Neural progenitor cell (in vitro differentiated cells): ENCODE results near the gene CAMK1D. TPM values are rescaled to one million over a fixed set of nuclear protein-coding genes. Genes with fewer than 3 reads are reported as not detected.
A peak's percentile ranks its signal among the peaks of the same experiment; 100 is the strongest.

Source experiments
- DNase-seq: peaks from one replicate; pipeline ENCODE4 v3.0.0-alpha.2; 2016; ENCODE audit warnings: low spot score
- H2AFZ ChIP-seq: fragments of 200-600 bp; sonication (generic); replicated peaks from 2 replicates; pipeline ENCODE4 v1.6.1; 2016; ENCODE audit warnings: antibody characterized with exemption
- H3F3A ChIP-seq: fragments of 200-600 bp; sonication (generic); 2 replicates; pipeline ENCODE4 v1.6.1; 2016; ENCODE audit warnings: antibody characterized with exemption, low read depth
- H3K27ac ChIP-seq: fragments of 200-600 bp; sonication (generic); 2 replicates; pipeline ENCODE4 v1.5.1; 2016; ENCODE audit warnings: mild to moderate bottlenecking
- H3K27me3 ChIP-seq: fragments of 200-600 bp; sonication (generic); 2 replicates; pipeline ENCODE4 v1.6.1; 2016; ENCODE audit warnings: mild to moderate bottlenecking, moderate library complexity
- H3K36me3 ChIP-seq: fragments of 200-600 bp; sonication (generic); 2 replicates; pipeline ENCODE4 v1.5.1; 2016
- H3K4me1 ChIP-seq: fragments of 200-600 bp; sonication (generic); 2 replicates; pipeline ENCODE4 v1.6.1; 2016; ENCODE audit warnings: mixed run types
- H3K4me2 ChIP-seq: fragments of 200-600 bp; sonication (generic); 2 replicates; pipeline ENCODE4 v1.6.1; 2016
- H3K4me3 ChIP-seq: fragments of 200-600 bp; sonication (generic); 2 replicates; pipeline ENCODE4 v1.5.1; 2016
- H3K79me2 ChIP-seq: fragments of 200-600 bp; sonication (generic); 2 replicates; pipeline ENCODE4 v1.6.1; 2016; ENCODE audit warnings: low read depth
- H3K9ac ChIP-seq: fragments of 200-600 bp; sonication (generic); 2 replicates; pipeline ENCODE4 v1.6.1; 2016
- H3K9me3 ChIP-seq: fragments of 200-600 bp; sonication (generic); 2 replicates; pipeline ENCODE4 v1.5.1; 2016; ENCODE audit warnings: low read depth
- H4K20me1 ChIP-seq: fragments of 200-600 bp; sonication (generic); 2 replicates; pipeline ENCODE4 v1.6.1; 2016; ENCODE audit warnings: low read depth
- H3K27ac Mint-ChIP-seq: 3 replicates; pipeline ENCODE4 v1.8.0; 2021; ENCODE audit warnings: mixed read lengths
- H3K27me3 Mint-ChIP-seq: 2 replicates; pipeline ENCODE4 v1.8.0; 2022; ENCODE audit warnings: low read depth, mild to moderate bottlenecking, inconsistent platforms, moderate library complexity, mixed read lengths; ENCODE audit not compliant: insufficient read depth
- H3K36me3 Mint-ChIP-seq: 3 replicates; pipeline ENCODE4 v1.8.0; 2021; ENCODE audit warnings: mixed read lengths
- H3K4me1 Mint-ChIP-seq: 3 replicates; pipeline ENCODE4 v1.8.0; 2021; ENCODE audit warnings: mixed read lengths
- H3K4me3 Mint-ChIP-seq: 3 replicates; pipeline ENCODE4 v1.8.0; 2021; ENCODE audit warnings: mild to moderate bottlenecking, moderate library complexity, mixed read lengths
- H3K9me3 Mint-ChIP-seq: 3 replicates; pipeline ENCODE4 v1.8.0; 2020; ENCODE audit warnings: mixed read lengths
- EZH2 ChIP-seq: fragments of 200-600 bp; sonication (generic); IDR thresholded peaks from 2 replicates; pipeline ENCODE4 v1.6.1; 2017; ENCODE audit warnings: antibody characterized with exemption, mild to moderate bottlenecking, moderate library complexity
- EZH2phosphoT487 ChIP-seq: fragments of 200-600 bp; sonication (generic); IDR thresholded peaks from 2 replicates; pipeline ENCODE4 v1.6.1; 2017; ENCODE audit warnings: antibody characterized with exemption
- total RNA-seq: library from RNA; depleted of rRNA; stranded (reverse); fragments of >200 nt; gene quantifications from 2 replicates; pipeline ENCODE4 v1.2.3, GENCODE V29; 2015; ENCODE audit warnings: low replicate concordance
- TF ChIP-seq, protein P1 (sequence below): fragments of 200-600 bp; sonication (generic); IDR thresholded peaks from 2 replicates; pipeline ENCODE4 v1.5.1; 2017; ENCODE audit warnings: antibody characterized with exemption, mild to moderate bottlenecking

Gene CAMK1D
- total RNA-seq, 1 donor from 2014 or later = 7.6 TPM

DNA sequence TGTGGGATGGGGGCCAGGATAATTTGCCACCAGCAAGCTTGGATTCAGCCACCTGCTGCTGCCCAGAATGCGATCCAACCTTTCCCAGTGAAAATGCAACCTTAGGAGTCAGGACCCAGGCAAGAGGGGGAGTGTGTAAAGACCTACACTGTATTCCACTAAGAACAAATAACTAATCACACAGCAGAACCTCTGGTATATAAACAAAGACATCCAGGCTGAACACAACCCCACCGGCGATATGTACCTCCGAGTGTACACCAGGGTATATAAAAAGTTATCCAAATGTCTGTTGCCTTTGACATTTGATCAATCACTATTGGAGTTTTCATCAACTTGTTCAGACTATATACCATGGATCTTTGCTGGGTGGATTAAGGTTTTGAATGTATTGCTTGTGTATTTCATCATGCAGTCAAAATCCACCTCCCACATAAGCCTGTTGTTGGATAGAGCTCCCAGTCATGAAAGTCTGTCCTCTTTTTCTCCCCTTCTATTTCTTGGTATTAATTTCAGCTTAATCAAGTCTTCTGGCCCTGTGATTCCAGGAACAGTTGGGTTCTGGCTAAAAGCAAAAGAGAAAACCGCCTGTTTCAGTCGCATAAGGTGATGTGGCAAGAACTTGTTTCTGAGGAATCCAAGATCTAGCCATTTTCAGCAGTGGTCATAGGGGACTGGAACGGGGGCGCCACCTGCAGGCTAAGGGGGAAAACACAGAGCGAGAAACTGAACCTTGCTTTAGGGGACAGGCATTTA is 361.4 kb downstream of the CAMK1D start:
- no peak overlapping the region for H3K4me3 Mint-ChIP-seq
- Histone ChIP-seq H3K4me3 (no peak overlapping the region), H2AFZ (no peak overlapping the region), H3K79me2 (no peaks in the 10 kb centered on the region), H3K27ac (no peak overlapping the region), H3F3A (no peaks in the 10 kb centered on the region), H3K9ac (no peak overlapping the region), H3K36me3 (no peaks in the 10 kb centered on the region), H4K20me1 (no peaks in the 10 kb centered on the region), H3K9me3 (no peaks in the 10 kb centered on the region), H3K4me2 (no peak overlapping the region), H3K4me1 (no peaks in the 10 kb centered on the region), H3K27me3 (no peaks in the 10 kb centered on the region)
- TF ChIP-seq, protein P1, sequence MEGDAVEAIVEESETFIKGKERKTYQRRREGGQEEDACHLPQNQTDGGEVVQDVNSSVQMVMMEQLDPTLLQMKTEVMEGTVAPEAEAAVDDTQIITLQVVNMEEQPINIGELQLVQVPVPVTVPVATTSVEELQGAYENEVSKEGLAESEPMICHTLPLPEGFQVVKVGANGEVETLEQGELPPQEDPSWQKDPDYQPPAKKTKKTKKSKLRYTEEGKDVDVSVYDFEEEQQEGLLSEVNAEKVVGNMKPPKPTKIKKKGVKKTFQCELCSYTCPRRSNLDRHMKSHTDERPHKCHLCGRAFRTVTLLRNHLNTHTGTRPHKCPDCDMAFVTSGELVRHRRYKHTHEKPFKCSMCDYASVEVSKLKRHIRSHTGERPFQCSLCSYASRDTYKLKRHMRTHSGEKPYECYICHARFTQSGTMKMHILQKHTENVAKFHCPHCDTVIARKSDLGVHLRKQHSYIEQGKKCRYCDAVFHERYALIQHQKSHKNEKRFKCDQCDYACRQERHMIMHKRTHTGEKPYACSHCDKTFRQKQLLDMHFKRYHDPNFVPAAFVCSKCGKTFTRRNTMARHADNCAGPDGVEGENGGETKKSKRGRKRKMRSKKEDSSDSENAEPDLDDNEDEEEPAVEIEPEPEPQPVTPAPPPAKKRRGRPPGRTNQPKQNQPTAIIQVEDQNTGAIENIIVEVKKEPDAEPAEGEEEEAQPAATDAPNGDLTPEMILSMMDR = peak; percentile 96
- TF ChIP-seq EZH2phosphoT487 = no peak
- peak; percentile 78 for DNase-seq
- no peak overlapping the region for H3K27ac Mint-ChIP-seq
- H3K27me3 Mint-ChIP-seq = no peaks in the 10 kb centered on the region
- H3K4me1 Mint-ChIP-seq = peaks cover 41% of the 10 kb centered on the region
- H3K9me3 Mint-ChIP-seq = no peaks in the 10 kb centered on the region
- no peaks in the 10 kb centered on the region for H3K36me3 Mint-ChIP-seq

DNA sequence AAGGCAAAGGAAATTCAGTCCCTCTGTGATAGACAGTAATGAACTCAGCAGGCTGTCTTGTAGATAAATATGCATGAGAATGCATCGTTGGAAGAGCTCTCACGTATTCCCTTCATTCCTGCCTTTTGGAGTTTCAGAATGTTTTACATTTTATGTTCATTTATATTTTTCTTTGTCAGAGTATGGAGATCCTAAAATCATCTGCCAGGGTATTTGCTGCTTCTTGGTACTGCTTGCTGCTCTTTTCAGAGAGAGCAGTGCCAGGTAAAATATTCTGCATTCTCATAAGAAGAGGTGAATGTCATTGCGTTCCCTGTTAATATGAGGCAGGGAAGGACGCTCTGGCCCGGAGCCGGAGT is 362.0 kb downstream of the CAMK1D start:
- Histone ChIP-seq H3K79me2 (no peaks in the 10 kb centered on the region), H3K4me2 (no peak overlapping the region), H3K27me3 (no peaks in the 10 kb centered on the region), H3K27ac (no peak overlapping the region), H3K4me3 (no peak overlapping the region), H3F3A (no peaks in the 10 kb centered on the region), H4K20me1 (no peaks in the 10 kb centered on the region), H2AFZ (no peak overlapping the region), H3K36me3 (no peaks in the 10 kb centered on the region), H3K9ac (no peak overlapping the region), H3K9me3 (no peaks in the 10 kb centered on the region), H3K4me1 (no peaks in the 10 kb centered on the region)
- Mint-ChIP-seq H3K4me3 (no peak overlapping the region), H3K36me3 (no peaks in the 10 kb centered on the region), H3K27ac (no peak overlapping the region), H3K9me3 (no peaks in the 10 kb centered on the region), H3K27me3 (no peaks in the 10 kb centered on the region), H3K4me1 (peaks cover 39% of the 10 kb centered on the region)
- no peak for TF ChIP-seq EZH2
- TF ChIP-seq, protein P1 = no peak
- no peak for TF ChIP-seq EZH2phosphoT487
- DNase-seq = no peak

DNA sequence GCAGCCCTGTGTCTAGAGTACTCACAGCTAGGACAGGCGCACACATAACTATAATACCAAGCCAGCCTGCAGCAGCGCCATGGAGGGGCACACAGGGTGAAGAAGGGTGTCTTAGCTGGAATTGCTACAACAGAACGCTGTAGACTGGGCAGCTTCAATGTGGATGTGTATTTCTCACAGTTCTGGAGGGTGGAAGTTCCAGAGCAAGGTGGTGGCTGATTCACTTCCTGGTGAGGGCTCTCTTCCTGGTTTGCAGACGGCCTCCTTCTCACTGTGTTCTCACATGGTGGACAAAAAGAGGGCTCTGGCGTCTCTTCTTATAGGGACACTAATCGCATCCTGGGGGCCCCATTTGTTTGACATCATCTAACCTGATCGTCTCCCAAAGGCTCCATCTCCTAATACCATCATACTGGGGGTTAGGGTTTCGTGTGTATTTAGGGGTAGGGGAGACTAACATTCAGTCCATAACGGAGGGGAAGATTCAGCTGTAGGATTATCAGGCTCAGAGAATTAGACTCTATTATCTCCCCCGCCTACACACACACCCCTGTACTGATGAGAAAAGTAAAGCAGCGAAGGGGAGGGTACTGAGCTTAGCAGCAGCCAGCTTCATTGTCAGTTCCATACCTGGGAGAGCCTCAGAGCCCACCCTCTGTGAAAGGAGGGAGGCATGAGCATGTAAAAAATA is 363.1 kb downstream of the CAMK1D start:
- Mint-ChIP-seq H3K36me3 (no peaks in the 10 kb centered on the region), H3K9me3 (no peaks in the 10 kb centered on the region), H3K27ac (no peak overlapping the region), H3K27me3 (no peaks in the 10 kb centered on the region), H3K4me3 (no peak overlapping the region), H3K4me1 (peaks cover 30% of the 10 kb centered on the region)
- TF ChIP-seq EZH2 (no peak), EZH2phosphoT487 (no peak)
- TF ChIP-seq, protein P1 = no peak
- Histone ChIP-seq H3K9me3 (no peaks in the 10 kb centered on the region), H2AFZ (no peak overlapping the region), H3F3A (no peaks in the 10 kb centered on the region), H3K79me2 (no peaks in the 10 kb centered on the region), H3K27ac (no peak overlapping the region), H3K4me1 (no peaks in the 10 kb centered on the region), H3K36me3 (no peaks in the 10 kb centered on the region), H3K4me2 (no peak overlapping the region), H3K9ac (no peak overlapping the region), H3K4me3 (no peak overlapping the region), H4K20me1 (no peaks in the 10 kb centered on the region), H3K27me3 (no peaks in the 10 kb centered on the region)
- no peak for DNase-seq
